IgD-negative memory B cell (primary cell): ENCODE measurements around the gene BEGAIN. TPM values are rescaled to one million over a fixed set of nuclear protein-coding genes. Genes with fewer than 3 reads are reported as not detected.
A peak's percentile ranks its signal among the peaks of the same experiment; 100 is the strongest.

Experiments used
- H3K27ac Mint-ChIP-seq, 3 donors: one replicate each; pipeline ENCODE4 v1.8.0; 2020 to 2022; ENCODE audit warnings: mild to moderate bottlenecking in 3 of 3, mixed read lengths in 3 of 3, moderate library complexity in 1 of 3
- H3K27me3 Mint-ChIP-seq: one replicate; pipeline ENCODE4 v1.8.0; 2021; ENCODE audit warnings: mixed read lengths
- H3K36me3 Mint-ChIP-seq: one replicate; pipeline ENCODE4 v1.8.0; 2020; ENCODE audit warnings: mild to moderate bottlenecking, mixed read lengths
- H3K4me1 Mint-ChIP-seq, 3 donors: one replicate each; pipeline ENCODE4 v1.8.0; 2020 to 2022; ENCODE audit warnings: mixed read lengths in 3 of 3, mild to moderate bottlenecking in 1 of 3
- H3K4me3 Mint-ChIP-seq, 4 donors: one replicate each; pipeline ENCODE4 v1.8.0; 2020 to 2022; ENCODE audit warnings: mild to moderate bottlenecking in 4 of 4, mixed read lengths in 4 of 4, moderate library complexity in 3 of 4
- H3K9me3 Mint-ChIP-seq, 3 donors: one replicate each; pipeline ENCODE4 v1.8.0; 2020 to 2021; ENCODE audit warnings: mixed read lengths in 3 of 3, mild to moderate bottlenecking in 1 of 3
- polyA plus RNA-seq: library from polyadenylated mRNA; unstranded; fragments of 300-500 nt; fragmentation: Illumina TruSeq; gene quantifications from one replicate; pipeline ENCODE4 v1.2.3, GENCODE V29; 2021

Gene BEGAIN
- polyA plus RNA-seq, result 0.91 TPM

DNA sequence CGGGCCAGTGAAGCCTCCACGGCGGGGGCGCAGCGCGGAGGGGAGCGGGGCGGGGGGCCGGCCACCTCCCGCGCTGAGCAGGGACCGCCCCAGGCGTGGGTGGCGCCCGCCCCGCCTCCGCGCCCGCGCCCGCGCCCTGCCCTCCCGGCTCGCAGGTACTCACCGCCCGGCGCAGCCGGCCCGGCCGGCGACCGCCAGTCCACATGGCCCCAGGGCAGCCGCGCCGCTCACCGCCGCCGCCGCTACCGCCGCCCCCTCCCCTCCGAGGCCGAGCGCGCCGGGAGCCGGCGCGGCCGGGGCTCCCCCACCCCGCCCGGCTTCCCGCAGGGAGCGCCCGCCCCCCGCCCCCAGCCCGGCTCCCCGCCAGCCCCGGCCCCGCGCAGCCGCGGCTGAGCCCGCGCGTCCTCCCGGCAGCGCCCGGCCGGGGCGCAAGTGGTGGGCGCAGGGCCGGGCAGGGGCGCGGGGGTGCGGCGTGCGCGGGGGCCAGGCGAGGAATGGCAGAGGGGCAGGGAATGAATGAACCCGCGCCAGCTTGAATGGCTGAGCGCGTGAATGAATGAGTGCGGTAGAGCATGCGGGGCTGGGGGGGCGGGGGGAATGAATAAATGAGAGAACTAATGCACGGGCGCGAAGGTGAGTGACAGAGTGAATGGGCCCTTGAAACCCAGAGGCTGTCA lies at the start of gene BEGAIN:
BEGAIN (minus strand) TSS at position 332 of the 677 bp plus-strand sequence; CDS start at position 205, 127 bp downstream.
- Mint-ChIP-seq H3K4me3 (peak within 1 kb of the TSS in 2 of 4 donors; percentile 37 to 84), H3K27ac (no peak within 1 kb of the TSS), H3K4me1 (peaks cover 0 to 2% (median 0%) of the 10 kb centered on the region in 3 donors), H3K27me3 (peaks cover 33% of the 10 kb centered on the region), H3K36me3 (no peaks in the 10 kb centered on the region), H3K9me3 (no peaks in the 10 kb centered on the region)

DNA sequence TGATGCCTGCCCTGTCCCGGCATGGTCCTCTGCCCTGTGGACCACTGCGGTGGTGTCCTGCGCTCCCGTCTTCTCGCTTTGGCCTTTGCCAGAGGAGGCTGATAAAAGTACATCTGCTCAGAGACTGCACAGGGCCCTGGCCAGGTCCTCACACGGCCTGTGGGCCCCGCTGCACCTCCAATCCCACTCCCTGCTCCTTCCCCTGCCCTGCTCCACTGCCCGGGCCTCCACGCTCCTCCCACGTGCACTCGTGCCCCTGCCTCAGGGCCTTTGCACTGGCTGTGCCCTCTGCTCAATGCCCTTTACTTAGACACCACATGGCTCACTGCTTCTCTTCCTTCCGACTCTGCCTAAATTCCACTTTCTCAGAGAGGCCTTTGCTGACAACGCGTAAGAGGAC lies 49.3 kb upstream of the BEGAIN start:
- Mint-ChIP-seq H3K4me3 (no peak overlapping the region), H3K27me3 (peaks cover 13% of the 10 kb centered on the region), H3K27ac (no peak overlapping the region), H3K4me1 (peaks cover 3 to 11% (median 7%) of the 10 kb centered on the region in 3 donors), H3K36me3 (no peaks in the 10 kb centered on the region), H3K9me3 (peaks cover 0 to 2% (median 0%) of the 10 kb centered on the region in 3 donors)

DNA sequence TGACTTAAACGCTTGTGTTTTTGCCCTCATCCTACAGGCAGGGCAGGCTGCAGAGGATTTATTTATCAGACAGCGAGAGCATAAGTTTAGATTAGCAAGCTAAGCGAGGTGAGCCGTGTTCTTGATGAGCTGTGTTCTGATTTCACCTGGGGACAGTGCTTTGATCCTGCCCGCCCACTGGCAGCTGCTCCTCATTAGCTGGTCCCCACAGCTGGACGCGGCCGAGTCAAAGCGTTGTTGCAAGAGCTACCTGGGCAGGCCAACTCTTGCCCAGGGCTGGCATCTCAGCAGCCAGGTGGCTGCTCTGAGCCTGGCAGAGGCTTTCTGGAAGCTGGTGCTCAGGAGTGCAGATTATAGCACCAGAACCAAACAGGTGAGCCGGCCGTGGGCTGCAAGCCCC lies 46.8 kb upstream of the BEGAIN start:
- H3K9me3 Mint-ChIP-seq, result peaks cover 0 to 2% (median 0%) of the 10 kb centered on the region in 3 donors
- H3K36me3 Mint-ChIP-seq, result no peaks in the 10 kb centered on the region
- no peak overlapping the region for H3K4me3 Mint-ChIP-seq
- no peaks in the 10 kb centered on the region for H3K4me1 Mint-ChIP-seq
- H3K27me3 Mint-ChIP-seq, result peaks cover 8% of the 10 kb centered on the region
- H3K27ac Mint-ChIP-seq, result no peak overlapping the region

- Mint-ChIP-seq H3K4me1 (no peaks in the 10 kb centered on the region), H3K27ac (no peak overlapping the region), H3K36me3 (no peaks in the 10 kb centered on the region), H3K9me3 (peaks cover 0 to 2% (median 0%) of the 10 kb centered on the region in 3 donors), H3K4me3 (no peak overlapping the region), H3K27me3 (peaks cover 8% of the 10 kb centered on the region)
Measured at GRCh38 chr14:100633406-100633805, 46.2 kb upstream of the BEGAIN start.

GRCh38 chr14:100629696-100630095 lies 42.5 kb upstream of the BEGAIN start:
- Mint-ChIP-seq H3K4me1 (no peaks in the 10 kb centered on the region), H3K27ac (no peak overlapping the region), H3K27me3 (peaks cover 21% of the 10 kb centered on the region), H3K4me3 (no peak overlapping the region), H3K9me3 (peaks cover 0 to 7% (median 2%) of the 10 kb centered on the region in 3 donors), H3K36me3 (no peaks in the 10 kb centered on the region)

GRCh38 chr14:100629098-100629497 lies 41.9 kb upstream of the BEGAIN start:
- Mint-ChIP-seq H3K4me3 (no peak overlapping the region), H3K27ac (no peak overlapping the region), H3K9me3 (peaks cover 0 to 7% (median 2%) of the 10 kb centered on the region in 3 donors)

GRCh38 chr14:100628225-100628624 lies 41.0 kb upstream of the BEGAIN start:
- Mint-ChIP-seq H3K36me3 (no peaks in the 10 kb centered on the region), H3K27me3 (peaks cover 33% of the 10 kb centered on the region), H3K4me3 (no peak overlapping the region), H3K27ac (no peak overlapping the region), H3K4me1 (no peaks in the 10 kb centered on the region), H3K9me3 (peaks cover 0 to 7% (median 2%) of the 10 kb centered on the region in 3 donors)

More at GRCh38 chr14:100629098-100629497, 41.9 kb upstream of the BEGAIN start:
- no peaks in the 10 kb centered on the region for H3K36me3 Mint-ChIP-seq
- no peaks in the 10 kb centered on the region for H3K4me1 Mint-ChIP-seq
- peaks cover 27% of the 10 kb centered on the region for H3K27me3 Mint-ChIP-seq

GRCh38 chr14:100626614-100627013 lies 39.4 kb upstream of the BEGAIN start:
- Mint-ChIP-seq H3K27ac (no peak overlapping the region), H3K36me3 (no peaks in the 10 kb centered on the region), H3K27me3 (peaks cover 32% of the 10 kb centered on the region)

DNA sequence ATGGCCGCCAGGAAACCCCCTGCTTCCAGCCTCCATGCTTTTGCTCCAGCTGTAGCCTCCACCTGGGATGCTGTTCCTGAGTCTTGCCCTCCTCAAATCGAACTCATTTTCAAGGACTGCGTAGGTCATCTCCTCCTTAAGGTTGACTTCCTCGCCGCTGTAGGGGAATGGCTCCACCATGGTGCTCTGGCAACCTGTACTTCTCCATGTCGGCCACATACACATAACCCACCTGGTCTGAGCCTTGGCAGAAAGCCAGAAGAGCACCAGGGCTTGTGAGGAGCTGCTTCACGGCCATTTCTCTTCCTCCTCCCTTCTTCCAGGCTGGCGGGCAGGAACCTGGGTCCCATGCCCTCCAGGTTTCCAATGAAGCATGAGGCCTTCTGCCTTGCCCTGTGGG lies 36.7 kb upstream of the BEGAIN start:
- Mint-ChIP-seq H3K4me1 (no peaks in the 10 kb centered on the region), H3K4me3 (no peak overlapping the region), H3K27me3 (peaks cover 39% of the 10 kb centered on the region), H3K27ac (no peak overlapping the region), H3K36me3 (no peaks in the 10 kb centered on the region), H3K9me3 (peaks cover 0 to 7% (median 2%) of the 10 kb centered on the region in 3 donors)

More at GRCh38 chr14:100626614-100627013, 39.4 kb upstream of the BEGAIN start:
- Mint-ChIP-seq H3K4me1 (no peaks in the 10 kb centered on the region), H3K9me3 (peaks cover 0 to 7% (median 2%) of the 10 kb centered on the region in 3 donors), H3K4me3 (no peak overlapping the region)

- no peaks in the 10 kb centered on the region for H3K36me3 Mint-ChIP-seq
- H3K4me1 Mint-ChIP-seq, result no peaks in the 10 kb centered on the region
- H3K27me3 Mint-ChIP-seq, result peaks cover 39% of the 10 kb centered on the region
- H3K4me3 Mint-ChIP-seq, result no peak overlapping the region
- H3K9me3 Mint-ChIP-seq, result peaks cover 0 to 7% (median 2%) of the 10 kb centered on the region in 3 donors
- no peak overlapping the region for H3K27ac Mint-ChIP-seq
Measured at GRCh38 chr14:100623557-100623956, 36.3 kb upstream of the BEGAIN start.

- H3K27ac Mint-ChIP-seq, result no peak overlapping the region
Measured at GRCh38 chr14:100622708-100623485, 35.7 kb upstream of the BEGAIN start.

DNA sequence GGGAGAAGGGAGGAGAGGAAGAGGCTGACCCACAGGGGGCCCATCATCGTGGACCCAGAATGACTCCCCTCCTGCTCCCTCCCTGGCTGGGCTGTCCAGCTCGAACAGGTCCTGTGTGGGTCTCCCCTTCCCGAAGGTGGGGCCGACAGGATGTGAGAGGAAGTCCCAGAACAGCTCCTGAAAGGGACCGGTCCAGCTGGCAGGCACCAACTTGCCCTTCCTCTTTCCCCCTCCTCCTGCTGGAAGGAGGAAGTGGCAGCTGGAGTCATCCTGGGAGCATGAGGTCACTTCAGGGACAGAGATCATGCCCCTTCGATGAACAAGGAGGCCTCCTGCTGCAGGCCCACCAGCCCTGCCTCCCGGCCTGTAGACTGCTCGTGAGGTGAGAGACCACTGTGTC lies 35.0 kb upstream of the BEGAIN start:
- Mint-ChIP-seq H3K9me3 (peaks cover 0 to 6% (median 2%) of the 10 kb centered on the region in 3 donors), H3K4me1 (peaks cover 0 to 3% (median 1%) of the 10 kb centered on the region in 3 donors), H3K4me3 (no peak overlapping the region), H3K36me3 (no peaks in the 10 kb centered on the region), H3K27ac (no peak overlapping the region), H3K27me3 (peaks cover 36% of the 10 kb centered on the region)

More at GRCh38 chr14:100622708-100623485, 35.7 kb upstream of the BEGAIN start:
- Mint-ChIP-seq H3K4me3 (no peak overlapping the region), H3K27me3 (peaks cover 35% of the 10 kb centered on the region), H3K4me1 (no peaks in the 10 kb centered on the region), H3K9me3 (peaks cover 0 to 7% (median 2%) of the 10 kb centered on the region in 3 donors), H3K36me3 (no peaks in the 10 kb centered on the region)

DNA sequence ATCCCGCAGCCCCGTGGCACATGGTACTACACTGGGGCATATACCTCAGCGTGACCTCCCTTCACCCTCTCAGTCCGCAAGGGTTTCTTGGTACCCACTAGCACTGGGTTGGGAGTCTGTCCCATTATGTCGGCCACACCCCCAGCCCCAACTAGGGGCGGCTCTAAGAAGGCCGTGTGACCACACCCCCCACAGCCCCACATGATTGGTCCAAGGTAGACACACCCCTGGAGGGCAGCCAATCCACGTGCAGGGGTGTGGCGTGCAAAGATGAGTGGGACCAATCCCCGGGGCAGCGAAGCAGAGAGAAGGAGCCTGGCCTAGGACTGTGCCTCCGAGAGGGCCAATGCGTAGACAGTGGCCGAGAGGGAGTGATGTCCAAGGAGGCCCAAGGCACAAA lies 34.6 kb upstream of the BEGAIN start:
- Mint-ChIP-seq H3K36me3 (no peaks in the 10 kb centered on the region), H3K27me3 (peaks cover 40% of the 10 kb centered on the region), H3K4me1 (peaks cover 0 to 4% (median 1%) of the 10 kb centered on the region in 3 donors), H3K4me3 (no peak overlapping the region), H3K27ac (no peak overlapping the region), H3K9me3 (peaks cover 0 to 2% (median under 1%) of the 10 kb centered on the region in 3 donors)

GRCh38 chr14:100620255-100621100 lies 33.3 kb upstream of the BEGAIN start:
- H3K36me3 Mint-ChIP-seq, result no peaks in the 10 kb centered on the region
- no peak overlapping the region for H3K4me3 Mint-ChIP-seq
- peaks cover 0 to 4% (median 1%) of the 10 kb centered on the region in 3 donors for H3K4me1 Mint-ChIP-seq
- H3K9me3 Mint-ChIP-seq, result no peaks in the 10 kb centered on the region
- no peak overlapping the region for H3K27ac Mint-ChIP-seq
- H3K27me3 Mint-ChIP-seq, result peaks cover 37% of the 10 kb centered on the region
